Astrocyte (in vitro differentiated cells and primary cell): ENCODE data around the gene ABCB8.

ENCODE experiments used
- CTCF ChIP-seq: IDR thresholded peaks from 2 replicates; pipeline ENCODE4 v1.5.1; 2011; ENCODE audit warnings: low read depth, mild to moderate bottlenecking, inconsistent platforms, low read length, moderate library complexity; ENCODE audit not compliant: insufficient read depth
- EZH2 ChIP-seq: IDR thresholded peaks from 2 replicates; pipeline ENCODE4 v1.6.1; 2012; ENCODE audit warnings: mild to moderate bottlenecking, low read length, inconsistent platforms; ENCODE audit not compliant: insufficient read depth

DNA sequence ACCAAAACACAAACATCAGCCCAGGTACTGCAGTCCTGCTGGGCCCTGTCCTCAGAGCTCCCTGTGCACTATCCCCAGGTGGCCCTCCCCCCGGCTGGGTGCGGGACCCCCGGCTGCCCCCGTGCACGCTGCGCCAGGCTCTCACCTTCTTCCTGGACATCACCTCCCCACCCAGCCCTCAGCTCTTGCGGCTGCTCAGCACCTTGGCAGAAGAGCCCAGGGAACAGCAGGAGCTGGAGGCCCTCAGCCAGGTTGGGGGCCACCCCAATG is 18.3 kb upstream of the ABCB8 start:
- TF ChIP-seq CTCF (no peak), EZH2 (no peak)
